GM12801 (cell line): ENCODE measurements around the gene CHCHD4.

ENCODE experiments used
- TF ChIP-seq, protein P1 (sequence below): IDR thresholded peaks from one replicate; pipeline ENCODE4 v1.5.1; 2011; ENCODE audit warnings: control low read depth; ENCODE audit not compliant: insufficient read length; ENCODE audit errors: extremely low read depth

Gene CHCHD4

DNA sequence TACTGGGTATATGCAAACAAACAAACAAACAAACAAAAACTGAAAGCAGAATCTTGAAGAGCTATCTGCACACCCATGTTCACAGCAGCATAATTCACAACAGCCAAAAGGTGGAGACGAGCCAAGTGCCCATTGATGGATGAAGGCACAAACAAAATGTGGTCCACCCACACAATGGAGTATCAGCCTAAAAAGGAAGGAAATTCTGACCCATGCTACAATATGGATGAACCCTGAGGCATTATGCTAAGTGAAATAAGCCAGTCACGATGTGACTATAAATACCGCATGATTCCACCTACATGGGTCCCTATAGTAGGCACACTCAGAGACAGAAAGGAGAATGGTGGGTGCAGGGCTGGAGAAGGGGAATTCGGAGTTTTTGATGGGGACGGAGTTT lies 29.6 kb upstream of the CHCHD4 start:
- TF ChIP-seq, protein P1, sequence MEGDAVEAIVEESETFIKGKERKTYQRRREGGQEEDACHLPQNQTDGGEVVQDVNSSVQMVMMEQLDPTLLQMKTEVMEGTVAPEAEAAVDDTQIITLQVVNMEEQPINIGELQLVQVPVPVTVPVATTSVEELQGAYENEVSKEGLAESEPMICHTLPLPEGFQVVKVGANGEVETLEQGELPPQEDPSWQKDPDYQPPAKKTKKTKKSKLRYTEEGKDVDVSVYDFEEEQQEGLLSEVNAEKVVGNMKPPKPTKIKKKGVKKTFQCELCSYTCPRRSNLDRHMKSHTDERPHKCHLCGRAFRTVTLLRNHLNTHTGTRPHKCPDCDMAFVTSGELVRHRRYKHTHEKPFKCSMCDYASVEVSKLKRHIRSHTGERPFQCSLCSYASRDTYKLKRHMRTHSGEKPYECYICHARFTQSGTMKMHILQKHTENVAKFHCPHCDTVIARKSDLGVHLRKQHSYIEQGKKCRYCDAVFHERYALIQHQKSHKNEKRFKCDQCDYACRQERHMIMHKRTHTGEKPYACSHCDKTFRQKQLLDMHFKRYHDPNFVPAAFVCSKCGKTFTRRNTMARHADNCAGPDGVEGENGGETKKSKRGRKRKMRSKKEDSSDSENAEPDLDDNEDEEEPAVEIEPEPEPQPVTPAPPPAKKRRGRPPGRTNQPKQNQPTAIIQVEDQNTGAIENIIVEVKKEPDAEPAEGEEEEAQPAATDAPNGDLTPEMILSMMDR, result no peak

DNA sequence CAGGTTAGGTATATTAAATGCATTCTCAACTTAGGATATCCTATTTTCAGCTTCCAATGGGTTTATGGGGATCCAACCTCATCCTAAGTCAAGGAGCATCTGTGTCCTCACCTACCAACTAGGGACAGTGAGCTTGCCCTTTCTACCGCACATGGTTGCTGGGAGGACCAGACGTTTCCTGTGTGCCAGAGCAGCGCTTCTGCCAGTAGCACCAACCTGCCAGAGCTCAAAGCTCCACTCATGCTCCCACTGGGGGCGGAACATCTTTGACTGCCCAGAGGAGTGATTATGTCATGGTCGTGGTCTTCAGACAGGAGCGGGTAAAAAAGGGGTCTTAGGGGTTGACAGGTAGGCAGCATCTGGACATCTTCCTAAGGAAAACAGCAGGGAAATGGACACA lies 29.0 kb upstream of the CHCHD4 start:
- TF ChIP-seq, protein P1, result no peak

DNA sequence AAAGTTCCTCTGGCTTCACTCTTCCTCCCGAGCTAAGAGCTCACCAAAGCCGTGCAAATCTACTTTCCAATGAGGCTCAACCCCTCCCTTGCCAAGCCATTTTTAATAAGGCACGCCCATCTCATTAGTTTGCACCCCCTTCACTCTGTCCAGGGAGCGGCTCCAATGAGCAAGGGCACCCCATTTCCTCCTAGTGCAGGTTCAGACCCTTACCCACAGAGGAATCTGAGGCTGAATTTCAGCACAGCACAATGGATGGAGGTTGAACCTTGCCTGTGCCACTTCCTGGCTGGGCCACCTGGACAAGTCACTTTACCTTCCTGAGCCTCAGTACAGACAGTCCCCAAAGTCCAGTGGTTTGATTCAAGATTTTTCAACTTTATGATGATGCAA lies 28.3 kb upstream of the CHCHD4 start:
- TF ChIP-seq, protein P1, result no peak

DNA sequence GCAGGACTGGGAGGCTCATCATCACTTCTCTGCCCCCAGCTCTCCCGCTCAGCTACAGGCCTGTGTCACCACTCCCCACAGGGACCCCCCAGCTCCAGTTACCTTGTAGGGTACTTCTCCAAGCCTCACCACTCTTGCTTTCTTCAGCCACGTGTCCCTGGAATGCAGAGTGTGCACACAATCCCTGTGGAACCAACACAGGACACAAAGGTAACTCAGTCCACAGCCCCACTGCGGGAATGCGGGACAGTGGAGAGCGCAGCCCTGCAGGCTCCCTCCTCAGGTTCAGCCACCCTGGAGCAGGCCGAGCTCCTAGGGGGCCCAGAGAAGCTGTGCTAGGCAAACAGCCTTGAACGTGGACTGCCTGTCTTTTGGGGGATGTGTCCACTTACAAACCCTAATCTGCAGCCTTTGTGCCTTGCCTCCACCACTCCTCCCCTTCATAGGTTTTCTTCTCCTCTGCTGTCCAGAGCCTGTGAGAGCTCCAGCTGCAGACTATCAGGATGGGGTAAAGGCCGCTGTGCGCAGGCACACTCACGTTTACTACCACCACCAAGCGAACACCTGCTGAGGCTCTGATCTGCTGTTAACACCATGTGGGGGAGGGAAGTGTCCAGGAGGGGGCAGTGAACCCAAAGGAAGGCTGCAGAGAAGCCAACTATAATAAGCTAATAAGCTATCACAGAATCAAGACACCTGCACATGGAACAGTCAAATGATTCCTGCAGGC lies 27.7 kb upstream of the CHCHD4 start:
- TF ChIP-seq, protein P1, result no peak

DNA sequence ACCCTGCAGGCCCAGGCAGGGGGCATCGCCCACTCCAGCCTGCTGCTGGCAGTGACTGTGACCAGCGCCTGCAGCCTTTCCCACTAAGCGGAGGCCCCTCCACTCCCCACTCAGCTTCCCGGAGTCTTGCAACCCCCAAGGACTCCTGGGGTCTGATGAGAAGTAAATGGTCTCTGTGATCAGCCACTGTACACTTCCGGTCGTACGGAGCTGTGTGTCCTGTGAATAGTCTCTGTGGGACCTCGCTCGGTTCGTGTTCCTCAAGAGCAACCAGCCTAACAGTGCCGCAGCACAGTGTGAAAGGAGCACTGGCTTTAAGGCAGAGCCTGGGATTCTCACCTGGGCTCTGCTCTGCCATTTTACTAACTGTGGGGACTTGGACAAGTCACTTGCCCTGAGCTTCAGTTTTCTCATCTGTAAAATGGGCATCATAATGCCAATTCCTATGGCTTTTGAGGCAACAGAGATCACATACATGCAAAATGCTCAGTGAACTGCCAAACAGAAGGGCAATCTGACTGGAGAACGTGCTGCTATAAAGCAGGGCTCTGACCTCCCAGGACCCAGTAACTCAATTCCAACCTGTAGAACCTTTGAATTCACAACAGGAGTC lies 26.9 kb upstream of the CHCHD4 start:
- TF ChIP-seq, protein P1, result no peak

DNA sequence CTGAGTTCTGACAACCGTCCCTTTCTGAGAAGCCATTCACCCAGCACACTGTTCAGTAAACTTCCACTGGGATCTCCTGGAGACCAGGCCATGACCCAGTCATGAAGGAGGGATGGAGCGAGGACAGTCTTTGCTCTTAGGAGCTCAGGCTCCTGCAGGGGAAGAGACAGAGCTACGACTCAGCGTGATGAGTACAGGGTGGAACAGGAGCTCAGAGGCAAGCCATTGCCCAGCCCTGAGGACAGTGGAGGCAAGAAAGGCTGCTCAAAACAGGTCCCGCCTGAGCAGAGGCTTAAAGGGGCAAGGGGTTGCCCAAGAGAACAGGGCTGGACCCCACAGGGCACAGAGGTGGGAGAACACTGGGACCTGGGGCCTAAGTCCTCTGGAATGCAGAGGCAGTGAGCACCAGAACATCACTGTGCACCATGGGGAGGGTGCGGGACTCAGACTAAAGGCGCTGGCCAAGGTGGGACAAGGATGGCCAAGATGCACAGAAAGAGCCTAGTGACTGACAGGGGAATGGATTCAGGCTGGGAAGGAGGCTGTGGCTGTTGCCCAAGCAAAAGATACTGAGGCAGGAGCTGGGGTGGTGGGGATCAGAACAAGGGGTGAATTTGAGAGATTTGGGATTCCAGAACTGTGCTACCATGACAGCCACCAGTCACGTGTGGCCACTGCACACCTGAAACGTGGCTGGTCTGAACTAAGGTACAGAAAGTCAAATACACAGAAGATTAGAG lies 26.0 kb upstream of the CHCHD4 start:
- TF ChIP-seq, protein P1, result no peak

DNA sequence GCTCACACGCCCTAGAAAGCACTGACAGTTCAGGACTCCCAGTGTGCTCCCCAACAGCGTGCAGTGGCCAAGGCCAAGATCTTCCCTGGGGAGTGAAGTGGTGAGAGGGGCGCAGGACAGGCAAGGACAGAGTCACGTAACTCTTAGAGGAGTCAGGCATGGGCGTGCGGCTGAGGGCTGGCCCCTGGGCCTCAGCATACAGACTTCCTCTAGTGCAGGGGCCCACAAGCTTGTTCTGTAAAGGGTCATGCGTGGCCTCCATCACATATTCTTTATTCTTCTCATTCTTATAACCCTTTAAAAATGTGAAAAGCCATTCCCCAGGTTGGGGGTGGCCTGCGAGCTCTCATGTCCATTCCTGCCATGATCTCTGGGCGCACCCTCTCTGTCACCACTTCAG lies 25.4 kb upstream of the CHCHD4 start:
- TF ChIP-seq, protein P1, result no peak
